ENCODE results near the gene UNC13A.

DNA sequence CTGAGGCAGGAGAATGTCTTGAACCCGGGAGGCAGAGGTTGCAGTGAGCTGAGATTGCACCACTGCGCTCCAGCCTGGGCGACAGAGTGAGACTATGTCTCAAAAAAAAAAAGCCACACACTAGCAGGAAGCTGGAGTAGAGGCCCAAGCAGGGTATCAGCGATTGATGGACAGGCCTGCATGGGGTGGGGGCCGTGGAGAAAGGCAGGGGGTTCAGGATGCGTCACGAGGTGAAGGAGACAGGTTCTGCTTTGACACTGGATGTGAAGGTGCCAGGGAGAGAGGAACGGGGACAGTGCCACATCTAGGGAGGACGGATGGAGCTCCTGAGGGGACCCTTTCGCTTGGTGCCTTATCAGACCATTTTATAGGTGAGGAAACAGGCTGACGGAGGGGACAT, 125.6 kb downstream of the UNC13A start:
- TF ChIP-seq, protein P1, sequence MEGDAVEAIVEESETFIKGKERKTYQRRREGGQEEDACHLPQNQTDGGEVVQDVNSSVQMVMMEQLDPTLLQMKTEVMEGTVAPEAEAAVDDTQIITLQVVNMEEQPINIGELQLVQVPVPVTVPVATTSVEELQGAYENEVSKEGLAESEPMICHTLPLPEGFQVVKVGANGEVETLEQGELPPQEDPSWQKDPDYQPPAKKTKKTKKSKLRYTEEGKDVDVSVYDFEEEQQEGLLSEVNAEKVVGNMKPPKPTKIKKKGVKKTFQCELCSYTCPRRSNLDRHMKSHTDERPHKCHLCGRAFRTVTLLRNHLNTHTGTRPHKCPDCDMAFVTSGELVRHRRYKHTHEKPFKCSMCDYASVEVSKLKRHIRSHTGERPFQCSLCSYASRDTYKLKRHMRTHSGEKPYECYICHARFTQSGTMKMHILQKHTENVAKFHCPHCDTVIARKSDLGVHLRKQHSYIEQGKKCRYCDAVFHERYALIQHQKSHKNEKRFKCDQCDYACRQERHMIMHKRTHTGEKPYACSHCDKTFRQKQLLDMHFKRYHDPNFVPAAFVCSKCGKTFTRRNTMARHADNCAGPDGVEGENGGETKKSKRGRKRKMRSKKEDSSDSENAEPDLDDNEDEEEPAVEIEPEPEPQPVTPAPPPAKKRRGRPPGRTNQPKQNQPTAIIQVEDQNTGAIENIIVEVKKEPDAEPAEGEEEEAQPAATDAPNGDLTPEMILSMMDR (IDR thresholded peaks at IDR 0.05; ENCODE audit: insufficient read depth, low read length, poor library complexity, severe bottlenecking) = no peak
- TF ChIP-seq EZH2phosphoT487 (conservative IDR thresholded peaks at IDR 0.05; ENCODE audit: low read length) = no peak
